Measurements from ENCODE around the gene KCNH5.

DNA sequence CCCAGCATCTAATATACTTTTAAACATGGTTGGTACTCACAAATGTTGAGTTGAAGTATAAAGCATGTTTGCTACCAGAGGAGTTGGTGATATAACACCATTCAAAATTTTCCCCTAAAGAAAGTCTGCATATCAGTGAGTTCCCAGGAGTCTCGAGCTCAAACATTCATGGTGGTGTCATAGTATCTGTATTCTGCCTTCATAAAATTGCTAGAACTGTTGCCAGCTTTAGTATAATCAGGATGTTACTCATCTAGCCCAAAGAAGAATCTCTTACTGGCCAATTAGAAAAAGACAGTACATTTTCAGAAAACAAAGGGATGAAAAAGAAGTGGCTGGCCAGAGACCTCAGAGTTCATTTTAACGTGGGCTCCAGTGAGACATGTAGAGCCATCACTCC is 374.7 kb downstream of the KCNH5 start:
- no peak for TF ChIP-seq CTCF (conservative IDR thresholded peaks at IDR 0.05)
- no peak for TF ChIP-seq EZH2 (IDR thresholded peaks at IDR 0.05; ENCODE audit: low read depth)
